Kidney epithelial cell (primary cell): ENCODE results near the gene LRRK2. TPM values are rescaled to one million over a fixed set of nuclear protein-coding genes. Genes with fewer than 3 reads are reported as not detected.
"Not testable (repeated sequence)": the region's sequence is repeated elsewhere in the genome, so short reads cannot be mapped to it uniquely, and the experiment has no call there.

Experiments used
- DNase-seq: peaks from one replicate; pipeline ENCODE4 v3.0.0-alpha.2; 2010; ENCODE audit warnings: low read depth
- H3K27me3 ChIP-seq: 2 replicates; pipeline ENCODE4 v1.6.0; 2011; ENCODE audit warnings: low read length; ENCODE audit not compliant: control insufficient read depth, insufficient read depth
- H3K36me3 ChIP-seq: 2 replicates; pipeline ENCODE4 v1.5.1; 2011; ENCODE audit warnings: low read length; ENCODE audit not compliant: control insufficient read depth, insufficient read depth
- H3K4me3 ChIP-seq: 2 replicates; pipeline ENCODE4 v1.5.1; 2011; ENCODE audit warnings: low read depth, mild to moderate bottlenecking, control low read depth, low read length
- CTCF ChIP-seq: IDR thresholded peaks from 2 replicates; pipeline ENCODE4 v1.5.1; 2011; ENCODE audit warnings: mild to moderate bottlenecking, moderate library complexity, low read length, control low read depth, inconsistent platforms; ENCODE audit not compliant: insufficient read depth, poor library complexity, severe bottlenecking
- total RNA-seq: library from RNA; depleted of rRNA; stranded (reverse); fragments of >200 nt; gene quantifications from 2 replicates; pipeline ENCODE4 v1.2.3, GENCODE V29; 2015

The LRRK2 gene
- total RNA-seq, 1 donor from 2014 or later, result 0.63 TPM

GRCh38 chr12:40207551-40207950 is 17.2 kb upstream of the LRRK2 start:
- TF ChIP-seq CTCF, result no peak
- Histone ChIP-seq H3K36me3 (no peaks in the 10 kb centered on the region), H3K27me3 (no peaks in the 10 kb centered on the region), H3K4me3 (no peak overlapping the region)
- no peak for DNase-seq

GRCh38 chr12:40208707-40209446 is 15.9 kb upstream of the LRRK2 start:
- H3K4me3 ChIP-seq, result no peak overlapping the region
- DNase-seq, result no peak
- H3K36me3 ChIP-seq, result no peaks in the 10 kb centered on the region
- TF ChIP-seq CTCF, result no peak
- H3K27me3 ChIP-seq, result no peaks in the 10 kb centered on the region

GRCh38 chr12:40209886-40210285 is 14.9 kb upstream of the LRRK2 start:
- H3K27me3 ChIP-seq, result no peaks in the 10 kb centered on the region
- H3K4me3 ChIP-seq, result no peak overlapping the region
- no peak for TF ChIP-seq CTCF
- H3K36me3 ChIP-seq, result no peaks in the 10 kb centered on the region
- DNase-seq, result no peak

- H3K36me3 ChIP-seq, H3K27me3 ChIP-seq, DNase-seq, H3K4me3 ChIP-seq: not testable (repeated sequence)
Observed at GRCh38 chr12:40211186-40211585, 13.6 kb upstream of the LRRK2 start.

GRCh38 chr12:40212566-40212965 is 12.2 kb upstream of the LRRK2 start:
- Histone ChIP-seq H3K4me3 (no peak overlapping the region), H3K36me3 (no peaks in the 10 kb centered on the region), H3K27me3 (no peaks in the 10 kb centered on the region)
- DNase-seq, result no peak
- no peak for TF ChIP-seq CTCF

GRCh38 chr12:40215982-40216381 is 8.8 kb upstream of the LRRK2 start:
- H3K36me3 ChIP-seq, result no peaks in the 10 kb centered on the region
- no peaks in the 10 kb centered on the region for H3K27me3 ChIP-seq
- TF ChIP-seq CTCF, result no peak
- H3K4me3 ChIP-seq, result no peak overlapping the region
- DNase-seq, result no peak
